Adrenal gland (tissue), 12 donors: ENCODE results near the gene SAFB. TPM values are rescaled to one million over a fixed set of nuclear protein-coding genes. Genes with fewer than 3 reads are reported as not detected.

Source experiments
- DNase-seq, 7 donors: peaks; one replicate each; pipeline ENCODE4 v3.0.0-alpha.2; 2019 to 2020
- H3K27ac ChIP-seq, 5 donors: fragments of 200-600 bp; sonication (generic) in 4 of 5; 1 replicate in 3 of 5; 2 replicates in 2 of 5; pipeline versions ENCODE4 v1.5.1 to v1.8.0; 2016 to 2020; ENCODE audit warnings: mild to moderate bottlenecking in 1 of 5
- H3K27me3 ChIP-seq: fragments of 200-600 bp; 2 replicates; pipeline ENCODE4 v1.8.0; 2021
- H3K36me3 ChIP-seq, 2 donors: fragments of 200-600 bp; replicated peaks in 1 of 2; 1 replicate in 1 of 2; 2 replicates in 1 of 2; pipeline versions ENCODE4 v1.5.1 to v1.8.0; 2018 to 2022
- H3K4me1 ChIP-seq, 2 donors: fragments of 200-600 bp; replicated peaks in 1 of 2; 1 replicate in 1 of 2; 2 replicates in 1 of 2; pipeline versions ENCODE4 v1.5.1 to v1.8.0; 2018 to 2021
- H3K4me3 ChIP-seq, 4 donors: fragments of 200-600 bp; sonication (generic) in 3 of 4; one replicate each; pipeline ENCODE4 v1.5.1; 2016 to 2018
- H3K9me3 ChIP-seq, 3 donors: fragments of 200-600 bp; sonication (generic) in 1 of 3; replicated peaks in 1 of 3; 1 replicate in 2 of 3; 2 replicates in 1 of 3; pipeline versions ENCODE4 v1.5.1 to v1.8.0; 2016 to 2021
- POLR2A ChIP-seq, 2 donors: fragments of 450-650 bp; IDR thresholded peaks; one replicate each; pipeline ENCODE4 v1.6.1; 2017; ENCODE audit warnings: antibody characterized with exemption in 2 of 2, mild to moderate bottlenecking in 2 of 2, moderate library complexity in 1 of 2
- WGBS, 4 donors: extraction: QIAGEN DNeasy Blood & Tissue Kit in 2 of 4; methylation state at CpG; one replicate each; pipeline versions ENCODE4 v1.1.5 to v1.1.7; 2013 to 2017; 5-methylcytosine and 5-hydroxymethylcytosine counted together
- intact Hi-C, 2 donors: fragments of 100-400 bp; cut with DNase I; formaldehyde crosslinking; loops; one replicate each; pipeline versions ENCODE4 v1.14.1 to v1.15.0; 2022 to 2023
- polyA plus RNA-seq, 3 donors: library from polyadenylated mRNA; stranded (reverse); fragments of 200-250 nt in 2 of 3; fragments of 350-450 nt in 1 of 3; fragmentation: Illumina TruSeq in 1 of 3; extraction: RNeasy Lipid Tissue Mini Kit (QIAGEN cat#74804) in 1 of 3; gene quantifications; one replicate each; pipeline ENCODE4 v1.2.3, GENCODE V29; 2013 to 2014
- total RNA-seq, 9 donors: library from RNA; depleted of rRNA in 4 of 9; stranded (reverse); fragments of >200 nt in 4 of 9; fragments of 120-200 nt in 1 of 9; fragmentation: NEBNext Ultra II Directional in 1 of 9; extraction: Animal tissue kit (Norgen Biotek cat#: 25700) in 1 of 9; gene quantifications; one replicate each; pipeline versions ENCODE4 v1.1.0 to v1.2.4, GENCODE V29; 2013 to 2023
- TF ChIP-seq, protein P1 (sequence below), 6 experiments: fragments of 450-650 bp in 4 of 6; fragments of 200-600 bp in 2 of 6; sonication (generic) in 1 of 6; IDR thresholded peaks; 1 replicate in 5 of 6; 2 replicates in 1 of 6; pipeline versions ENCODE4 v1.5.1 to v1.8.0; 2016 to 2021; ENCODE audit warnings: antibody characterized with exemption in 6 of 6, mild to moderate bottlenecking in 2 of 6, moderate library complexity in 1 of 6
- donor health status: healthy with polysubstance abuse.
- donor health status: Bipolar disorder and iron deficiency.
- donor health status: DM: yes; HTN: yes; CAD: no.
- donor health status: DM: no; HTN: no; CAD: no.
- donor health status: DM: no; HTN: no; CAD: no.
- donor health status: DM: yes; HTN: yes; CAD: no.

SAFB gene
- total and polyA plus RNA-seq, 12 donors: 38.4 to 125 (median 55.5) TPM

DNA sequence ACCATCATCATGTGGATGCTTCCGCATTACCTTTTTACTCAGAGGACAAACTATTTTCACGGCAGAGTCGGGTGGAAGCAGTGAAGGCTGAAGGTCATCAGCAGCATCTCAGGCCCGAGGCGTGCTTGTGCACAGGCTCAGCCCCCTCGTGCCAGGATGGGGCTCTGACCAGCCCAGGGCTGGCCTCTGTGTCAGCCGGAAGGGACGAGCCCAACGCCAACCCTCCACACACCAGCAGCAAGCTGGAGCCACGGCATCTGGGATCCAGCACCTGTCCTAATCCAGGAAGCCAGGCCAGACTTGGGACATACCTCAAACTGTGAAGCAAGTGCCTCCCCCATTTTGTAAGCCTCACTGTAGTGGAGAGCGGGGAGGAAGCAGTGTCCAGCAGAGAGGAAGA, 46.3 kb downstream of the SAFB start:
- H3K27ac ChIP-seq: no peak overlapping the region
- H3K9me3 ChIP-seq: no peaks in the 10 kb centered on the region
- no peaks in the 10 kb centered on the region for H3K27me3 ChIP-seq
- WGBS, 4 donors: 71 to 88% (median 73%) methylated on average over 5 to 11 of the region's 11 CpGs
- intact Hi-C loops: loop anchor here in 1 of 2 donors (10.0 kb wide), 1 partner anchor 54 kb away; no protein-coding TSS in a partner anchor
- H3K4me1 ChIP-seq: peaks cover 0 to 5% of the 10 kb centered on the region in 2 donors
- H3K4me3 ChIP-seq: no peak overlapping the region
- peaks cover 0 to 59% of the 10 kb centered on the region in 2 donors for H3K36me3 ChIP-seq
- no peak for DNase-seq
- TF ChIP-seq, protein P1, sequence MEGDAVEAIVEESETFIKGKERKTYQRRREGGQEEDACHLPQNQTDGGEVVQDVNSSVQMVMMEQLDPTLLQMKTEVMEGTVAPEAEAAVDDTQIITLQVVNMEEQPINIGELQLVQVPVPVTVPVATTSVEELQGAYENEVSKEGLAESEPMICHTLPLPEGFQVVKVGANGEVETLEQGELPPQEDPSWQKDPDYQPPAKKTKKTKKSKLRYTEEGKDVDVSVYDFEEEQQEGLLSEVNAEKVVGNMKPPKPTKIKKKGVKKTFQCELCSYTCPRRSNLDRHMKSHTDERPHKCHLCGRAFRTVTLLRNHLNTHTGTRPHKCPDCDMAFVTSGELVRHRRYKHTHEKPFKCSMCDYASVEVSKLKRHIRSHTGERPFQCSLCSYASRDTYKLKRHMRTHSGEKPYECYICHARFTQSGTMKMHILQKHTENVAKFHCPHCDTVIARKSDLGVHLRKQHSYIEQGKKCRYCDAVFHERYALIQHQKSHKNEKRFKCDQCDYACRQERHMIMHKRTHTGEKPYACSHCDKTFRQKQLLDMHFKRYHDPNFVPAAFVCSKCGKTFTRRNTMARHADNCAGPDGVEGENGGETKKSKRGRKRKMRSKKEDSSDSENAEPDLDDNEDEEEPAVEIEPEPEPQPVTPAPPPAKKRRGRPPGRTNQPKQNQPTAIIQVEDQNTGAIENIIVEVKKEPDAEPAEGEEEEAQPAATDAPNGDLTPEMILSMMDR (IDR thresholded peaks at IDR 0.05): no peak
- no peak for TF ChIP-seq POLR2A (IDR thresholded peaks at IDR 0.05)

DNA sequence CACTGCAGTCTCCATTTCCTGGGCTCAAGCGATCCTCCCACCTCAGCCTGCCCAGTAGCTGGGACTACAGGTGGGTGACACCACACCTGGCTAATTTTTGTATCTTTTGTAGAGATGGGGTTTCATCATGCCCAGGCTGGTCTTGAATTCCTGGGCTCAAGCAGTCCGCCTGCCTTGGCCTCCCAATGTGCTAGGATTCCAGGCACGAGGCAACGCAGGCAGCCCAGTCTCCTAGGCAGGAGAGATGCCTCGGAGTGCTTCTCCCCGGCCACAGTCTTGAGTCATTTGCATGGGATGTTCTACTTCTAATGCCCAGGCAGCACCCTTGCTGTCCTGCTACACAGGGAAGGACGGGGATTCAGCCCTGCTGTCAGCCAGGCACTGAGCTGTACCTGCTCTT, 48.7 kb downstream of the SAFB start:
- Histone ChIP-seq H3K9me3 (no peaks in the 10 kb centered on the region), H3K27me3 (no peaks in the 10 kb centered on the region), H3K4me1 (no peaks in the 10 kb centered on the region), H3K36me3 (peaks cover 0 to 35% of the 10 kb centered on the region in 2 donors), H3K27ac (no peak overlapping the region), H3K4me3 (no peak overlapping the region)
- TF ChIP-seq POLR2A (IDR thresholded peaks at IDR 0.05): no peak
- TF ChIP-seq, protein P1 (IDR thresholded peaks at IDR 0.05): no peak
- intact Hi-C loops: no loop called here
- DNase-seq: no peak
- 86 to 96% (median 92%) methylated on average over 4 to 7 of the region's 7 CpGs for WGBS, 4 donors

DNA sequence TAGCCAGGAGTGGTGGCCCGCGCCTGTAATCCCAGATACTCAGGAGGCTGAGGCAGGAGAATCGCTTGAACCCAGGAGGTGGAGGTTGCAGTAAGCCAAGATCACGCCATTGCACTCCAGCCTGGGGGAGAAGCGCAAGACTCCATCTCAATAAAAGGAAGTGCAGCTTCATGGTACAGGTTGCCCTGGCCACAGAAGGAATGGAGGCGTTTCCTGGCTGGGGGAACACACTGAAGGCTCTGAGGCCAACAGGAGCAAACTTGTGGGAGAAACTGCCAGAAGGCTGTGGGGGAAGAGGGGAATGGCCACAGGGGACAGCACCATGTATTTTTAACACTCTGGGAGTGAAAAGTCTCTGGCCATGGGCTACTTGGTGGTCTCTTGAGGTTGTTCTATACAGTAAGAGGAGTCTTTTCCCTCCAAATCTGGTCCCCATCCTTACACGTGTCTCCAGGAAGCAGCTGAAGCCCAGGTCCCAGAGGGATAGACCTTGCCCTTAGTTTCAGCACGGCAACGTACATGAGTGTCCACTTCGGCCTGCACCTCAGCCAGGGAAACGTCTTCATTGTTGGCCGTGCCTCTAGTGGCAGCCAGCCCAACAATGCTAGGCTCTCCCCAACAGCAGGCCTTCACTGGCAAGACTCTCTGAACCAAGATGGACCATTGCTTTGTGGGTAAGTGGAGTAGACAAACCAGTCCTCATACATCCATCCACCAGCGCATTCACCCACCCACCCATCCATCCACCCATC, 50.0 kb downstream of the SAFB start:
- TF ChIP-seq, protein P1 (IDR thresholded peaks at IDR 0.05): no peak
- TF ChIP-seq POLR2A (IDR thresholded peaks at IDR 0.05): no peak
- H3K27ac ChIP-seq: no peak overlapping the region
- H3K4me3 ChIP-seq: no peak overlapping the region
- WGBS, 4 donors: 85 to 90% (median 90%) methylated on average over 13 of the region's 13 CpGs
- DNase-seq: no peak
- intact Hi-C loops: no loop called here
- H3K4me1 ChIP-seq: no peaks in the 10 kb centered on the region
- no peaks in the 10 kb centered on the region for H3K9me3 ChIP-seq
- peaks cover 0 to 22% of the 10 kb centered on the region in 2 donors for H3K36me3 ChIP-seq
- no peaks in the 10 kb centered on the region for H3K27me3 ChIP-seq

DNA sequence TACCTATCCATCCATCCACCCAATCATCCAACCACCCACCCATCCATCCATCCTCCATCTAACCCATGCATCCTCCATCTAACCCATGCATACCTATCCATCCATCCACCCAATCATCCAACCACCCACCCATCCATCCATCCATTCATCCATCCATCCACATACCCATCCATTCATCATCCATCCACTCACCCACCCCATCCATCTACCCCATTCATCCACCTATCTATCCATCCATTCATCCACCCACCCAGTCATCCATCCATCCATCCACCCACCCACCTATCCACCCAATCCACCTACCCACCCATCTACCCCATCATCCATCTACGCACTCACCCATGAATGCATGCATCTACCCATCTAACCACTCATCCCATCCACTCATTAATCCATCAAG, 50.9 kb downstream of the SAFB start:
- 96 to 100% (median 99%) methylated on average over 1 of the region's 1 CpG for WGBS, 4 donors

More for the DNA sequence above, 50.9 kb downstream of the SAFB start:
- TF ChIP-seq POLR2A (IDR thresholded peaks at IDR 0.05): no peak
- TF ChIP-seq, protein P1 (IDR thresholded peaks at IDR 0.05): no peak
- DNase-seq: no peak
- Histone ChIP-seq H3K27ac (no peak overlapping the region), H3K4me1 (no peaks in the 10 kb centered on the region), H3K9me3 (no peaks in the 10 kb centered on the region), H3K36me3 (peaks cover 0 to 14% of the 10 kb centered on the region in 2 donors), H3K4me3 (no peak overlapping the region), H3K27me3 (no peaks in the 10 kb centered on the region)
- intact Hi-C loops: no loop called here
